Activated CD4-positive, alpha-beta T cell treated with anti-CD3 and anti-CD28 coated beads for 36 hours (primary cell): Measurements from ENCODE around the gene EXOC1L. TPM values are rescaled to one million over a fixed set of nuclear protein-coding genes. Genes with fewer than 3 reads are reported as not detected.

Source experiments
- ATAC-seq: fragments of 200-7000 bp; cut with Tn5 transposase; one replicate; pipeline ENCODE4 v1.10.0; 2021; ENCODE audit warnings: mild to moderate bottlenecking, moderate library complexity
- CTCF ChIA-PET: fragments of 350-600 bp; sonication (Branson Sonifier 250); formaldehyde crosslinking; loops from one replicate; lab custom pipeline; 2021; ENCODE audit warnings: antibody characterized with exemption; lab: Charles Lee
- POLR2A ChIA-PET: fragments of 350-600 bp; sonication (Branson Sonifier 250); formaldehyde crosslinking; loops from one replicate; lab custom pipeline; 2021; ENCODE audit warnings: antibody characterized with exemption, inconsistent platforms; lab: Charles Lee
- DNase-seq: peaks from one replicate; pipeline ENCODE4 v3.0.0-alpha.2; 2020
- H3K27ac Mint-ChIP-seq: one replicate; pipeline ENCODE4 v1.8.0; 2021; ENCODE audit warnings: mixed read lengths
- H3K27me3 Mint-ChIP-seq: one replicate; pipeline ENCODE4 v1.8.0; 2021; ENCODE audit warnings: mixed read lengths
- H3K36me3 Mint-ChIP-seq: one replicate; pipeline ENCODE4 v1.8.0; 2021; ENCODE audit warnings: low read depth, mixed read lengths
- H3K4me1 Mint-ChIP-seq: one replicate; pipeline ENCODE4 v1.8.0; 2021; ENCODE audit warnings: mixed read lengths
- H3K4me3 Mint-ChIP-seq: one replicate; pipeline ENCODE4 v1.8.0; 2021; ENCODE audit warnings: mild to moderate bottlenecking, moderate library complexity, mixed read lengths
- H3K9me3 Mint-ChIP-seq: one replicate; pipeline ENCODE4 v1.8.0; 2021; ENCODE audit warnings: low read depth, mixed read lengths
- intact Hi-C, 2 experiments: fragments of 100-400 bp; cut with DNase I in 1 of 2; cut with micrococcal nuclease in 1 of 2; formaldehyde crosslinking; loops; one replicate each; pipeline versions ENCODE4 v1.14.2 to v1.15.1; 2022 to 2024; cut with DNase I, micrococcal nuclease
- total RNA-seq, 2 experiments: library from RNA; stranded (reverse); gene quantifications; one replicate each; pipeline ENCODE4 v1.2.3, GENCODE V29; 2021

EXOC1L gene
- total RNA-seq, result not detected

GRCh38 chr4:55819634-55820033, at the start of gene EXOC1L:
TSS of gene EXOC1L (plus strand) at chr4:55819790. CDS start at chr4:55820027, 237 bp downstream.
- Mint-ChIP-seq H3K36me3 (no peaks in the 10 kb centered on the region), H3K4me1 (peaks cover 7% of the 10 kb centered on the region), H3K4me3 (peak within 1 kb of the TSS; percentile 20), H3K27ac (no peak within 1 kb of the TSS), H3K27me3 (peaks cover 20% of the 10 kb centered on the region), H3K9me3 (no peaks in the 10 kb centered on the region)
- intact Hi-C loops, result no loop called here
- ChIA-PET CTCF (interaction anchor here (1.3 kb wide), 1 partner anchor 47 kb away, joined by 3 read pairs; no protein-coding TSS in a partner anchor), POLR2A (no interaction called here)
- DNase-seq (peak; percentile 16), ATAC-seq (no peak)

- Mint-ChIP-seq H3K4me3 (no peak overlapping the region), H3K9me3 (no peaks in the 10 kb centered on the region), H3K4me1 (no peaks in the 10 kb centered on the region), H3K27ac (no peak overlapping the region), H3K27me3 (peaks cover 16% of the 10 kb centered on the region), H3K36me3 (no peaks in the 10 kb centered on the region)
- intact Hi-C loops, result no loop called here
- POLR2A ChIA-PET, result no interaction called here
- DNase-seq (no peak), ATAC-seq (no peak)
- CTCF ChIA-PET, result interaction anchor here (0.6 kb wide), 1 partner anchor 355 kb away, joined by 3 read pairs; no protein-coding TSS in a partner anchor
Observed at GRCh38 chr4:55770662-55771061, 48.9 kb upstream of the EXOC1L start.

- CTCF ChIA-PET, result no interaction called here
- H3K4me1 Mint-ChIP-seq, result no peaks in the 10 kb centered on the region
- no peak overlapping the region for H3K4me3 Mint-ChIP-seq
- intact Hi-C loops, result no loop called here
- ATAC-seq (no peak), DNase-seq (no peak)
- no peaks in the 10 kb centered on the region for H3K36me3 Mint-ChIP-seq
- POLR2A ChIA-PET, result no interaction called here
- no peak overlapping the region for H3K27ac Mint-ChIP-seq
- peaks cover 9% of the 10 kb centered on the region for H3K27me3 Mint-ChIP-seq
- H3K9me3 Mint-ChIP-seq, result peaks cover 4% of the 10 kb centered on the region
Observed at GRCh38 chr4:55781341-55781740, 38.2 kb upstream of the EXOC1L start.

GRCh38 chr4:55781812-55782211, 37.8 kb upstream of the EXOC1L start:
- Mint-ChIP-seq H3K27ac (no peak overlapping the region), H3K4me1 (no peaks in the 10 kb centered on the region), H3K9me3 (peaks cover 2% of the 10 kb centered on the region), H3K36me3 (no peaks in the 10 kb centered on the region), H3K4me3 (no peak overlapping the region), H3K27me3 (peaks cover 10% of the 10 kb centered on the region)
- intact Hi-C loops, result no loop called here
- ChIA-PET CTCF (no interaction called here), POLR2A (no interaction called here)
- ATAC-seq (no peak), DNase-seq (no peak)

- no peaks in the 10 kb centered on the region for H3K36me3 Mint-ChIP-seq
- H3K27ac Mint-ChIP-seq, result no peak overlapping the region
- H3K9me3 Mint-ChIP-seq, result peaks cover 2% of the 10 kb centered on the region
- peaks cover 9% of the 10 kb centered on the region for H3K27me3 Mint-ChIP-seq
- H3K4me1 Mint-ChIP-seq, result no peaks in the 10 kb centered on the region
- ATAC-seq (no peak), DNase-seq (no peak)
- ChIA-PET POLR2A (no interaction called here), CTCF (no interaction called here)
- intact Hi-C loops, result no loop called here
- H3K4me3 Mint-ChIP-seq, result no peak overlapping the region
Observed at GRCh38 chr4:55783584-55783983, 36.0 kb upstream of the EXOC1L start.

- POLR2A ChIA-PET, result no interaction called here
- no peak overlapping the region for H3K4me3 Mint-ChIP-seq
- H3K9me3 Mint-ChIP-seq, result no peaks in the 10 kb centered on the region
- ATAC-seq (no peak), DNase-seq (no peak)
- CTCF ChIA-PET, result no interaction called here
- no peaks in the 10 kb centered on the region for H3K36me3 Mint-ChIP-seq
- no peaks in the 10 kb centered on the region for H3K4me1 Mint-ChIP-seq
- intact Hi-C loops, result no loop called here
- H3K27me3 Mint-ChIP-seq, result peaks cover 10% of the 10 kb centered on the region
- no peak overlapping the region for H3K27ac Mint-ChIP-seq
Observed at GRCh38 chr4:55784747-55785146, 34.8 kb upstream of the EXOC1L start.

GRCh38 chr4:55791666-55792065, 27.9 kb upstream of the EXOC1L start:
- intact Hi-C loops, result no loop called here
- Mint-ChIP-seq H3K27me3 (peaks cover 42% of the 10 kb centered on the region), H3K36me3 (no peaks in the 10 kb centered on the region), H3K27ac (no peak overlapping the region), H3K9me3 (no peaks in the 10 kb centered on the region), H3K4me1 (no peaks in the 10 kb centered on the region), H3K4me3 (no peak overlapping the region)
- ChIA-PET CTCF (no interaction called here), POLR2A (no interaction called here)
- ATAC-seq, result no peak
- DNase-seq, result no peak

- H3K4me1 Mint-ChIP-seq, result no peaks in the 10 kb centered on the region
- H3K9me3 Mint-ChIP-seq, result no peaks in the 10 kb centered on the region
- ChIA-PET POLR2A (no interaction called here), CTCF (no interaction called here)
- H3K36me3 Mint-ChIP-seq, result no peaks in the 10 kb centered on the region
- intact Hi-C loops, result no loop called here
- no peak overlapping the region for H3K4me3 Mint-ChIP-seq
- peak; percentile 5 for DNase-seq
- H3K27ac Mint-ChIP-seq, result no peak overlapping the region
- H3K27me3 Mint-ChIP-seq, result peaks cover 40% of the 10 kb centered on the region
- no peak for ATAC-seq
Observed at GRCh38 chr4:55793479-55793878, 26.1 kb upstream of the EXOC1L start.

GRCh38 chr4:55794053-55794452, 25.5 kb upstream of the EXOC1L start:
- H3K4me3 Mint-ChIP-seq, result no peak overlapping the region
- H3K4me1 Mint-ChIP-seq, result no peaks in the 10 kb centered on the region
- intact Hi-C loops, result no loop called here
- ChIA-PET POLR2A (no interaction called here), CTCF (no interaction called here)
- DNase-seq (no peak), ATAC-seq (no peak)
- no peaks in the 10 kb centered on the region for H3K9me3 Mint-ChIP-seq
- no peaks in the 10 kb centered on the region for H3K36me3 Mint-ChIP-seq
- peaks cover 38% of the 10 kb centered on the region for H3K27me3 Mint-ChIP-seq
- no peak overlapping the region for H3K27ac Mint-ChIP-seq

- Mint-ChIP-seq H3K36me3 (no peaks in the 10 kb centered on the region), H3K4me3 (no peak overlapping the region)
- CTCF ChIA-PET, result no interaction called here
Observed at GRCh38 chr4:55795341-55795740, 24.2 kb upstream of the EXOC1L start.

GRCh38 chr4:55801498-55801897, 18.1 kb upstream of the EXOC1L start:
- Mint-ChIP-seq H3K4me1 (no peaks in the 10 kb centered on the region), H3K9me3 (no peaks in the 10 kb centered on the region), H3K36me3 (no peaks in the 10 kb centered on the region), H3K27me3 (peaks cover 12% of the 10 kb centered on the region), H3K4me3 (no peak overlapping the region), H3K27ac (no peak overlapping the region)
- no peak for DNase-seq
- intact Hi-C loops, result no loop called here
- ChIA-PET POLR2A (no interaction called here), CTCF (interaction anchor here (1.3 kb wide), 1 partner anchor 10 kb away, joined by 4 read pairs; no protein-coding TSS in a partner anchor)
- ATAC-seq, result no peak

More at GRCh38 chr4:55795341-55795740, 24.2 kb upstream of the EXOC1L start:
- Mint-ChIP-seq H3K27me3 (peaks cover 38% of the 10 kb centered on the region), H3K9me3 (no peaks in the 10 kb centered on the region), H3K4me1 (no peaks in the 10 kb centered on the region), H3K27ac (no peak overlapping the region)
- DNase-seq (no peak), ATAC-seq (no peak)
- POLR2A ChIA-PET, result no interaction called here
- intact Hi-C loops, result no loop called here

- no peak for ATAC-seq
- Mint-ChIP-seq H3K4me1 (no peaks in the 10 kb centered on the region), H3K9me3 (no peaks in the 10 kb centered on the region), H3K27ac (no peak overlapping the region), H3K27me3 (peaks cover 16% of the 10 kb centered on the region), H3K36me3 (no peaks in the 10 kb centered on the region), H3K4me3 (no peak overlapping the region)
- intact Hi-C loops, result no loop called here
- no peak for DNase-seq
- ChIA-PET CTCF (no interaction called here), POLR2A (no interaction called here)
Observed at GRCh38 chr4:55807556-55807955, 12.0 kb upstream of the EXOC1L start.
